GM21576 (cell line): ENCODE results near the gene RRAGA.
"Not testable (repeated sequence)": the region's sequence is repeated elsewhere in the genome, so short reads cannot be mapped to it uniquely, and the experiment has no call there.

Experiments
- ATAC-seq: cut with Tn5 transposase; IDR thresholded peaks from one replicate; pipeline ENCODE4 v1.9.1; 2021; ENCODE audit warnings: mild to moderate bottlenecking, moderate library complexity; ENCODE audit not compliant: unreplicated experiment

Gene RRAGA

DNA sequence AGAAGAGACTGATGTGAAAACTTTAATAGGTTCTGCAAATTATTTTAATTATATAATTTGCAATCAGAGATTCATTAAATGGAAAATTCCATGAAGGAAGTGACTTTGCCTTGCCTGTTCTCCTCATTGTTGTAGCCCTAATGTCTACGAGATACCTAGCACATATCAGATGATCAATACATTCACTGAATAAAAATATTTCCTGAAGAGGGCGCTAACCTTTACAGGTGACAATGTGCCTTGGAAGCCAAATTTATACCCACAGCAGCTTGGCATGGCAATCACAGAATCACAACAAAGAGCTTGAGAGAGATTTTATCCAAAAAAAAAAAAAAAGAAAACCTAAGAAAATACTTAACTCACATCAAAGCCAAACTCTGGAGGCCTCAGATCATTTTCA is 36.1 kb downstream of the RRAGA start:
- ATAC-seq, result no peak

DNA sequence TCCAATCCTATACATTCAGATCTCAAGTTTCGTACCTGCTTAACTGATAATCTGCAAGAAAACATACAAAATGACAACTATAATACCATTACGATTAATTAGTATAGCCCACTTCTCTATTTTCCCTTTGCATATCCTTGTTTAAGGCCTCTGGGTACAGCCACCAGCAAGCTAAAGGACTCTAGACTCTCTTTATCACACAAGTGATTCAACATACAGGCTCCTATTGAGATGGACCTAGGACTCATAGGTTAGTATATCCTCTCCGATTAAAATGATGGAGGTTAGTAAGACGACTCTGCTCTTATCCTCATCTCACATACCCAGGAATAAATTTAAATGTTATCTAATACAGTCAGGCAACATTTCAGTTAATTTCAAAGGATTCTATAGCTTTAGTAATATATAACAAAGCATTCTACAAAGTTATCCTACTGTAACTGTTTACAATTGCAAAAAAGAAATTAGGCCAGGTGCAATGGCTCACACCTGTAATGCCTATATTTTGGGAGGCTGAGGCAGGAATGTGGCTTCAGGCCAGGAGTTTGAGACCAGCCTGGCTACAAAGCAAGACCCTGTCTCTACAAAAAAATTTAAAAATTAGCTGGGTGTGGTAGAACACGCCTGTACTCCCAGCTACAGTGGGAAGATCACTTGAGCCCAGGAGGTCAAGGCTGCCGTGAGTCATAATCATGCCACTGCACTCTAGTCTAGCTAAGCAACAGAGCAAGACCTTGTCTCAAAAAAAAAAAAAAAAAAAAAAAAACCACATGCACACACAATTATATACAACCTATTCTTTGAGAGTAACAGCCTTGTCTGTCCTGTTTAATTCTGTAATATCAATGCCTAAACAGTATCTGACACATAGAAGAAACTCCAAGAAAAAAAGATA is 38.1 kb downstream of the RRAGA start:
- no peak for ATAC-seq

DNA sequence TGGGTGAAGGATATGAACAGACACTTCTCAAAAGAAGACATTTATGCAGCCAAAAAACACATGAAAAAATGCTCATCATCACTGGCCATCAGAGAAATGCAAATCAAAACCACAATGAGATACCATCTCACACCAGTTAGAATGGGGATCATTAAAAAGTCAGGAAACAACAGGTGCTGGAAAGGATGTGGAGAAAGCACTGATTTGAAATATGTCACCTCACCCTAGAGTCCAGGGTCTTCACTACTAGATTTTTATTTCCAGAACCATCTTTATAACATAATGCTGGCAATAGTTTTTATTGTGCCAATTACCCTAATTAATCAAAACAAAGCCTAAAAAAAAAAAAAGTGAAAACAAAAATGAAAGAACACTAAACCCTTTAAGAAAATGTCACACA is 48.2 kb downstream of the RRAGA start:
- not testable (repeated sequence) for ATAC-seq
